GM19025 (cell line): ENCODE data around the gene FYCO1.

Experiments used
- ATAC-seq: cut with Tn5 transposase; IDR thresholded peaks from one replicate; pipeline ENCODE4 v1.9.1; 2021; ENCODE audit warnings: mild to moderate bottlenecking, low read depth, moderate library complexity; ENCODE audit not compliant: unreplicated experiment

The FYCO1 gene

GRCh38 chr3:45868650-45869049 lies 127.0 kb downstream of the FYCO1 start:
- no peak for ATAC-seq

GRCh38 chr3:45868213-45868612 lies 127.4 kb downstream of the FYCO1 start:
- ATAC-seq, result no peak
